ENCODE results near the gene HIGD1B.

HIGD1B gene

GRCh38 chr17:44889003-44889402 is 41.3 kb downstream of the HIGD1B start:
- no peak for DNase-seq (ENCODE audit: low read depth in 1 of 2, low spot score in 1 of 2)
- TF ChIP-seq POLR2AphosphoS5 (IDR thresholded peaks at IDR 0.05; ENCODE audit: low read depth) = no peak
- TF ChIP-seq CTCF (IDR thresholded peaks at IDR 0.05; ENCODE audit: insufficient read depth, low read length) = no peak
- H3K27ac ChIP-seq (replicated peaks) = peak overlapping the region; percentile 64
- no peak overlapping the region for H3K4me3 ChIP-seq (replicated peaks; ENCODE audit: insufficient read depth, low read length)
- no peaks in the 10 kb centered on the region for H3K27me3 ChIP-seq (ENCODE audit: insufficient read depth, poor library complexity, severe bottlenecking)

GRCh38 chr17:44892250-44892649 is 44.6 kb downstream of the HIGD1B start:
- TF ChIP-seq REST (IDR thresholded peaks at IDR 0.05; ENCODE audit: insufficient replicate concordance, low read depth) (no peak), POLR2AphosphoS5 (IDR thresholded peaks at IDR 0.05; ENCODE audit: low read depth) (no peak), CTCF (IDR thresholded peaks at IDR 0.05; ENCODE audit: insufficient read depth, low read length) (no peak), GABPA (IDR thresholded peaks at IDR 0.05; ENCODE audit: low read depth) (no peak), SPI1 (IDR thresholded peaks at IDR 0.05; ENCODE audit: borderline replicate concordance, low read depth) (no peak)
- no peaks in the 10 kb centered on the region for H3K27me3 ChIP-seq (ENCODE audit: insufficient read depth, poor library complexity, severe bottlenecking)
- no peak overlapping the region for H3K27ac ChIP-seq (replicated peaks)
- no peak for DNase-seq (ENCODE audit: low read depth in 1 of 2, low spot score in 1 of 2)
- H3K4me3 ChIP-seq (replicated peaks; ENCODE audit: insufficient read depth, low read length) = no peak overlapping the region

GRCh38 chr17:44894642-44895041 is 47.0 kb downstream of the HIGD1B start:
- TF ChIP-seq CTCF (IDR thresholded peaks at IDR 0.05; ENCODE audit: insufficient read depth, low read length) = no peak
- no peak for TF ChIP-seq GABPA (IDR thresholded peaks at IDR 0.05; ENCODE audit: low read depth)
- TF ChIP-seq POLR2AphosphoS5 (IDR thresholded peaks at IDR 0.05; ENCODE audit: low read depth) = no peak
- no peak for TF ChIP-seq SPI1 (IDR thresholded peaks at IDR 0.05; ENCODE audit: borderline replicate concordance, low read depth)
- TF ChIP-seq REST (IDR thresholded peaks at IDR 0.05; ENCODE audit: insufficient replicate concordance, low read depth) = no peak
- H3K27ac ChIP-seq (replicated peaks) = no peak overlapping the region
- no peak overlapping the region for H3K4me3 ChIP-seq (replicated peaks; ENCODE audit: insufficient read depth, low read length)
- no peaks in the 10 kb centered on the region for H3K27me3 ChIP-seq (ENCODE audit: insufficient read depth, poor library complexity, severe bottlenecking)
- DNase-seq (ENCODE audit: low read depth in 1 of 2, low spot score in 1 of 2) = no peak

GRCh38 chr17:44898768-44899073 is 51.0 kb downstream of the HIGD1B start:
- TF ChIP-seq POLR2AphosphoS5 (IDR thresholded peaks at IDR 0.05; ENCODE audit: low read depth) (no peak), SPI1 (IDR thresholded peaks at IDR 0.05; ENCODE audit: borderline replicate concordance, low read depth) (peak; percentile 94)
- no peaks in the 10 kb centered on the region for H3K27me3 ChIP-seq (ENCODE audit: insufficient read depth, poor library complexity, severe bottlenecking)
- DNase-seq (ENCODE audit: low read depth in 1 of 2, low spot score in 1 of 2) = peak in 1 of 2 experiments; percentile 91
- H3K4me3 ChIP-seq (replicated peaks; ENCODE audit: insufficient read depth, low read length) = peak overlapping the region; percentile 82
- peak overlapping the region; percentile 100 for H3K27ac ChIP-seq (replicated peaks)
